ENCODE data around the gene HSPA12B.
A peak's percentile ranks its signal among the peaks of the same experiment; 100 is the strongest.

Gene HSPA12B

DNA sequence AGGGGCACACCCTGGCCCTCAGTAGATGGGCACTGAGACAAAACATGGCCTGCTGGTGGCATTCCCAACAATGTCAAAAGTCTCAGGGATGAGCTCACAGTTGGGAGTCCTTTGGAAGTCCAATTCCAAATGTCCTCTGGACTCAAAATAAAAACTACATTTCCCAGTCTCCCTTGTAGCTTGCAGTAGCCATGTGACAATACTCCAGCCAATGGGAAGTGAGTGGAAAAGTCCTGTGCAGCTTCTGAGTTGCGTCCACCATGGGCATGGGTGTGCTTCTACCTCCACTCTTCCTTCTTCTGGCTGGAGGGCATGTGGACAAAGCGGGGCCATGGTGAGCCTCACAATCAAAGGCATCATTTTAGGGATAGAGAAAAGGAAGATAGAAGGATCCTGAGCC lies 44.8 kb upstream of the HSPA12B start:
- peak; percentile 83 for ATAC-seq
- TF ChIP-seq, protein P1, sequence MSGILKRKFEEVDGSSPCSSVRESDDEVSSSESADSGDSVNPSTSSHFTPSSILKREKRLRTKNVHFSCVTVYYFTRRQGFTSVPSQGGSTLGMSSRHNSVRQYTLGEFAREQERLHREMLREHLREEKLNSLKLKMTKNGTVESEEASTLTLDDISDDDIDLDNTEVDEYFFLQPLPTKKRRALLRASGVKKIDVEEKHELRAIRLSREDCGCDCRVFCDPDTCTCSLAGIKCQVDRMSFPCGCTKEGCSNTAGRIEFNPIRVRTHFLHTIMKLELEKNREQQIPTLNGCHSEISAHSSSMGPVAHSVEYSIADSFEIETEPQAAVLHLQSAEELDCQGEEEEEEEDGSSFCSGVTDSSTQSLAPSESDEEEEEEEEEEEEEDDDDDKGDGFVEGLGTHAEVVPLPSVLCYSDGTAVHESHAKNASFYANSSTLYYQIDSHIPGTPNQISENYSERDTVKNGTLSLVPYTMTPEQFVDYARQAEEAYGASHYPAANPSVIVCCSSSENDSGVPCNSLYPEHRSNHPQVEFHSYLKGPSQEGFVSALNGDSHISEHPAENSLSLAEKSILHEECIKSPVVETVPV (CRISPR knock-in tag; IDR thresholded peaks at IDR 0.05), result no peak
- TF ChIP-seq BACH2 (CRISPR knock-in tag; IDR thresholded peaks at IDR 0.05; ENCODE audit: borderline replicate concordance), result no peak
- TF ChIP-seq ZNF8 (CRISPR knock-in tag; IDR thresholded peaks at IDR 0.05), result no peak

DNA sequence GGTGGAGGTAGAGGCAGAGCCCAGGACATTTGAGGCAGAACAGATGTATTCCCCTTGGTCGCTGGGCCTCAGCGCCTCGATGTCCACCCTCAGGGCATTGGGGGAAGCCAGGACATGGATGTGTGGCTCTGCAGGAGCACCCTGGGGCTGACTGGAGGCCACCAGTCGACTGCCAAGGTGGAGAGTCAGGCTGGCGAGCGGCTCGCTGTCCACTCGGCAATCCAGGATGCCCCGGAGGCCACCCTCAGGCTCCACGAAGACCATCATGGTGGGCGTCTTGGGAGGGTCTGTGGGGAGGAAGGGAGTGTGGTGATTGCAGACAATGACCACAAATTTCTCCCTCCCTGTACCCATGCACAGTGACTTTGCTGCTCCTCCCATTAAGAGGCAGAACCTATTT lies 42.5 kb upstream of the HSPA12B start:
- TF ChIP-seq ZFP3 (CRISPR knock-in tag; IDR thresholded peaks at IDR 0.05) (no peak), PPARA (CRISPR knock-in tag; IDR thresholded peaks at IDR 0.05; ENCODE audit: borderline replicate concordance) (no peak), ZC3H10 (CRISPR knock-in tag; IDR thresholded peaks at IDR 0.05) (no peak), SNAI2 (CRISPR knock-in tag; IDR thresholded peaks at IDR 0.05) (no peak), BACH2 (CRISPR knock-in tag; IDR thresholded peaks at IDR 0.05; ENCODE audit: borderline replicate concordance) (no peak), ISL1 (CRISPR knock-in tag; IDR thresholded peaks at IDR 0.05) (no peak), RARB (CRISPR knock-in tag; IDR thresholded peaks at IDR 0.05) (no peak)
- TF ChIP-seq, protein P1 (CRISPR knock-in tag; IDR thresholded peaks at IDR 0.05), result no peak
- TF ChIP-seq, protein P2, sequence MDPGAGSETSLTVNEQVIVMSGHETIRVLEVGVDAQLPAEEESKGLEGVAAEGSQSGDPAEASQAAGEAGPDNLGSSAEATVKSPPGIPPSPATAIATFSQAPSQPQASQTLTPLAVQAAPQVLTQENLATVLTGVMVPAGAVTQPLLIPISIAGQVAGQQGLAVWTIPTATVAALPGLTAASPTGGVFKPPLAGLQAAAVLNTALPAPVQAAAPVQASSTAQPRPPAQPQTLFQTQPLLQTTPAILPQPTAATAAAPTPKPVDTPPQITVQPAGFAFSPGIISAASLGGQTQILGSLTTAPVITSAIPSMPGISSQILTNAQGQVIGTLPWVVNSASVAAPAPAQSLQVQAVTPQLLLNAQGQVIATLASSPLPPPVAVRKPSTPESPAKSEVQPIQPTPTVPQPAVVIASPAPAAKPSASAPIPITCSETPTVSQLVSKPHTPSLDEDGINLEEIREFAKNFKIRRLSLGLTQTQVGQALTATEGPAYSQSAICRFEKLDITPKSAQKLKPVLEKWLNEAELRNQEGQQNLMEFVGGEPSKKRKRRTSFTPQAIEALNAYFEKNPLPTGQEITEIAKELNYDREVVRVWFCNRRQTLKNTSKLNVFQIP (CRISPR knock-in tag; IDR thresholded peaks at IDR 0.05; ENCODE audit: borderline replicate concordance, low read depth), result no peak

DNA sequence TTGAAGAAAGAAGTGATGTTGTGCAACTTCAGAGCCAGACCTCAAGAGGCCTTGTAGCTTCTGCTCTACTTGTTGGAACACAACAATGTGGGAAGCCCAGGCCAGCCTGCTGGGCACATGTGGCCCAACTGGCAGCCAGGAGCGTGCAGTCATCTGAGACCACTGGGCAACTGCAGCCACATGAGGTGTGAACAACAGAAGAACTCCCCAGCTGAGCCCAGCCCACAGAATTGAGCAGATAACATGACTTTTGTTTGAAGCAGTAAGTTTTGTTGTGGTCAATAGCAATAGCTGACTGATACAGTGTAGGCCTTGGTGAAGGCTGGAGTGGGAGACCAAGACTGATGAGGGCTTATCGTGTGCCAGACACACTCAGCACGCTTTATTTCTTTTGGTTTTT lies 42.1 kb upstream of the HSPA12B start:
- no peak for TF ChIP-seq ZFP30 (CRISPR knock-in tag; IDR thresholded peaks at IDR 0.05)
- TF ChIP-seq BACH2 (CRISPR knock-in tag; IDR thresholded peaks at IDR 0.05; ENCODE audit: borderline replicate concordance), result no peak
- no peak for ATAC-seq

More for the DNA sequence above, 42.5 kb upstream of the HSPA12B start:
- ATAC-seq, result no peak

DNA sequence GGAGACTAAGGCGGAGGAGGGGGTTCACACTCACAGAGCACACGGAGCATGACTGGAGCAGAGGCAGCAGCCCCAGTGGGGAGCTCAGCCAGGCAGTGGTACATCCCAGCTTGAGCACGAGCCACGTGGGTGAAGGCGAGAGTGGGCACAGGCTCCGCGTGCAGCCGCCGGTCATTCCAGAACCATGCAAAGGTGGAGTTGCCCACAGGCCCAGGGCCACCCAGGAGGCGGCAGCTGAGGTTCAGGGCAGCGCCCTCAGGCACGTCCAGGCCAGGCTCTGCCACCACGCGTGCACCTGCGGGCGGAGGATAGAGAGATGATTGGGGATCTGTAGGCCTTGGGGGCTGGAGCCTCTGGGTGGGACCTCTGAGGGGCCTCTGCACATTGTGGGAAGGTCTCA lies 41.2 kb upstream of the HSPA12B start:
- ATAC-seq, result no peak
- TF ChIP-seq ISL1 (CRISPR knock-in tag; IDR thresholded peaks at IDR 0.05) (no peak), CSDC2 (CRISPR knock-in tag; IDR thresholded peaks at IDR 0.05) (no peak), RARB (CRISPR knock-in tag; IDR thresholded peaks at IDR 0.05) (no peak), BACH2 (CRISPR knock-in tag; IDR thresholded peaks at IDR 0.05; ENCODE audit: borderline replicate concordance) (no peak), ZFP30 (CRISPR knock-in tag; IDR thresholded peaks at IDR 0.05) (no peak), TCF4 (CRISPR knock-in tag; IDR thresholded peaks at IDR 0.05; ENCODE audit: borderline replicate concordance) (no peak), ZNF70 (CRISPR knock-in tag; IDR thresholded peaks at IDR 0.05) (no peak), ZNF8 (CRISPR knock-in tag; IDR thresholded peaks at IDR 0.05) (no peak), ZC3H10 (CRISPR knock-in tag; IDR thresholded peaks at IDR 0.05) (no peak), ARNTL (CRISPR knock-in tag; IDR thresholded peaks at IDR 0.05; ENCODE audit: borderline replicate concordance, low read depth) (no peak), PPARA (CRISPR knock-in tag; IDR thresholded peaks at IDR 0.05; ENCODE audit: borderline replicate concordance) (no peak), OSR1 (CRISPR knock-in tag; IDR thresholded peaks at IDR 0.05) (no peak)
- TF ChIP-seq, protein P3, sequence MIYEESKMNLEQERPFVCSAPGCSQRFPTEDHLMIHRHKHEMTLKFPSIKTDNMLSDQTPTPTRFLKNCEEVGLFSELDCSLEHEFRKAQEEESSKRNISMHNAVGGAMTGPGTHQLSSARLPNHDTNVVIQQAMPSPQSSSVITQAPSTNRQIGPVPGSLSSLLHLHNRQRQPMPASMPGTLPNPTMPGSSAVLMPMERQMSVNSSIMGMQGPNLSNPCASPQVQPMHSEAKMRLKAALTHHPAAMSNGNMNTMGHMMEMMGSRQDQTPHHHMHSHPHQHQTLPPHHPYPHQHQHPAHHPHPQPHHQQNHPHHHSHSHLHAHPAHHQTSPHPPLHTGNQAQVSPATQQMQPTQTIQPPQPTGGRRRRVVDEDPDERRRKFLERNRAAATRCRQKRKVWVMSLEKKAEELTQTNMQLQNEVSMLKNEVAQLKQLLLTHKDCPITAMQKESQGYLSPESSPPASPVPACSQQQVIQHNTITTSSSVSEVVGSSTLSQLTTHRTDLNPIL (CRISPR knock-in tag; IDR thresholded peaks at IDR 0.05; ENCODE audit: low read depth), result no peak

DNA sequence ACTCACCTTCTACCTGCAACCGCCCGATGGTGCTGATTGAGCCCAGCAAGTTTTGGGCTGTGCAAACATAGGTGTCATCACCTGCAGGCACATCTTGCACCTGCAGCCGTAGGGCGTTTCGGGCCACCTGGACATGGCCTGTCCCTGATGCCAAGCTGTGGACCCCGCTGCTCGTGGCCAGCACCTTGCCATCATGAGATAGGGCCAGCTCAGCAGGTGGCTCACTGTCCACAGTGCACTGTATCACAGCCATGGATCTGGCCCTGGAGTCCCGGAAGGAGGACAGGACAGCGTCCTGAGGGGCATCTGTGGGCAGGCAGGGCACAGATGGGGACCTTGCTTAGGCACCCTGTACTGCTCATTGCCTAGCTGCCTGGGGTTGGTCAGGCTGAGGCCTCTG lies 40.6 kb upstream of the HSPA12B start:
- ATAC-seq, result no peak
- no peak for TF ChIP-seq ESRRG (CRISPR knock-in tag; IDR thresholded peaks at IDR 0.05)
- TF ChIP-seq ZNF565 (CRISPR knock-in tag; conservative IDR thresholded peaks at IDR 0.05; ENCODE audit: low read depth), result no peak
- no peak for TF ChIP-seq BACH2 (CRISPR knock-in tag; IDR thresholded peaks at IDR 0.05; ENCODE audit: borderline replicate concordance)
- TF ChIP-seq, protein P2 (CRISPR knock-in tag; IDR thresholded peaks at IDR 0.05; ENCODE audit: borderline replicate concordance, low read depth), result no peak
- TF ChIP-seq, protein P1 (CRISPR knock-in tag; IDR thresholded peaks at IDR 0.05), result no peak
- TF ChIP-seq, protein P3 (CRISPR knock-in tag; IDR thresholded peaks at IDR 0.05; ENCODE audit: low read depth), result no peak
- TF ChIP-seq RARB (CRISPR knock-in tag; IDR thresholded peaks at IDR 0.05), result no peak
- TF ChIP-seq, protein P4, sequence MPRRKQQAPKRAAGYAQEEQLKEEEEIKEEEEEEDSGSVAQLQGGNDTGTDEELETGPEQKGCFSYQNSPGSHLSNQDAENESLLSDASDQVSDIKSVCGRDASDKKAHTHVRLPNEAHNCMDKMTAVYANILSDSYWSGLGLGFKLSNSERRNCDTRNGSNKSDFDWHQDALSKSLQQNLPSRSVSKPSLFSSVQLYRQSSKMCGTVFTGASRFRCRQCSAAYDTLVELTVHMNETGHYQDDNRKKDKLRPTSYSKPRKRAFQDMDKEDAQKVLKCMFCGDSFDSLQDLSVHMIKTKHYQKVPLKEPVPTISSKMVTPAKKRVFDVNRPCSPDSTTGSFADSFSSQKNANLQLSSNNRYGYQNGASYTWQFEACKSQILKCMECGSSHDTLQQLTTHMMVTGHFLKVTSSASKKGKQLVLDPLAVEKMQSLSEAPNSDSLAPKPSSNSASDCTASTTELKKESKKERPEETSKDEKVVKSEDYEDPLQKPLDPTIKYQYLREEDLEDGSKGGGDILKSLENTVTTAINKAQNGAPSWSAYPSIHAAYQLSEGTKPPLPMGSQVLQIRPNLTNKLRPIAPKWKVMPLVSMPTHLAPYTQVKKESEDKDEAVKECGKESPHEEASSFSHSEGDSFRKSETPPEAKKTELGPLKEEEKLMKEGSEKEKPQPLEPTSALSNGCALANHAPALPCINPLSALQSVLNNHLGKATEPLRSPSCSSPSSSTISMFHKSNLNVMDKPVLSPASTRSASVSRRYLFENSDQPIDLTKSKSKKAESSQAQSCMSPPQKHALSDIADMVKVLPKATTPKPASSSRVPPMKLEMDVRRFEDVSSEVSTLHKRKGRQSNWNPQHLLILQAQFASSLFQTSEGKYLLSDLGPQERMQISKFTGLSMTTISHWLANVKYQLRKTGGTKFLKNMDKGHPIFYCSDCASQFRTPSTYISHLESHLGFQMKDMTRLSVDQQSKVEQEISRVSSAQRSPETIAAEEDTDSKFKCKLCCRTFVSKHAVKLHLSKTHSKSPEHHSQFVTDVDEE (CRISPR knock-in tag; IDR thresholded peaks at IDR 0.05), result no peak
- no peak for TF ChIP-seq ZC3H10 (CRISPR knock-in tag; IDR thresholded peaks at IDR 0.05)

Measured in SK-N-SH treated with all-trans-retinoic acid at 6 μM for 48 hours (cell line).